Measurements from ENCODE around the gene SLC24A4. TPM values are rescaled to one million over a fixed set of nuclear protein-coding genes. Genes with fewer than 3 reads are reported as not detected.

The SLC24A4 gene
- total and polyA plus RNA-seq, 2 donors (not counting 3 experiments of a cell fraction or from before 2014, with no cell fraction given) = 0.07 to 0.08 TPM

GRCh38 chr14:92336363-92336762, 13.4 kb downstream of the SLC24A4 start:
- Histone ChIP-seq H3K27ac (ENCODE audit: insufficient read depth, low read depth, low read length) (no peak overlapping the region), H3K27me3 (ENCODE audit: control insufficient read depth in 2 of 2, insufficient read depth in 2 of 2, low read length in 2 of 2) (no peaks in the 10 kb centered on the region), H3K36me3 (ENCODE audit: control insufficient read depth in 2 of 2, extremely low read depth in 1 of 2, insufficient read depth in 2 of 2, low read length in 2 of 2) (no peaks in the 10 kb centered on the region), H3K9me1 (replicated peaks; ENCODE audit: control insufficient read depth, extremely low read depth, insufficient read depth, low read length) (no peaks in the 10 kb centered on the region), H3K79me2 (ENCODE audit: control insufficient read depth, insufficient read depth, low read length) (no peaks in the 10 kb centered on the region), H3K9ac (replicated peaks; ENCODE audit: extremely low read depth, insufficient read depth, low read length) (no peak overlapping the region), H2AFZ (ENCODE audit: low read depth, low read length) (no peak overlapping the region), H3K4me2 (ENCODE audit: insufficient read depth, low read length) (no peak overlapping the region), H3K4me1 (ENCODE audit: control insufficient read depth, extremely low read depth, insufficient read depth, low read length) (no peaks in the 10 kb centered on the region), H3K4me3 (replicated peaks in 1 of 3; ENCODE audit: insufficient read depth in 1 of 3, low read depth in 1 of 3, low read length in 3 of 3) (no peak overlapping the region), H3K9me3 (replicated peaks; ENCODE audit: control insufficient read depth, insufficient read depth, low read length) (no peaks in the 10 kb centered on the region), H4K20me1 (replicated peaks; ENCODE audit: control insufficient read depth, extremely low read depth, insufficient read depth, low read length) (no peaks in the 10 kb centered on the region)
- intact Hi-C loops (cut with micrococcal nuclease) = no loop called here
- TF ChIP-seq POLR2AphosphoS5 (IDR thresholded peaks at IDR 0.05; ENCODE audit: insufficient read depth, low read depth, low read length) (no peak), GATA2 (IDR thresholded peaks at IDR 0.05; ENCODE audit: insufficient read depth, insufficient read length, low read depth, low read length) (no peak), MAX (IDR thresholded peaks at IDR 0.05; ENCODE audit: insufficient read depth, insufficient read length) (no peak), FOS (IDR thresholded peaks at IDR 0.05; ENCODE audit: borderline replicate concordance, insufficient read depth, low read length) (no peak), CTCF (IDR thresholded peaks at IDR 0.05; ENCODE audit: extremely low read depth in 1 of 2, insufficient read depth in 1 of 2, low read depth in 1 of 2, low read length in 2 of 2) (no peak), JUN (IDR thresholded peaks at IDR 0.05; ENCODE audit: borderline replicate concordance, insufficient read depth, insufficient read length, low read depth) (no peak)
- DNase-seq (ENCODE audit: low read depth, low spot score) (no peak), FAIRE-seq (no peak)
- ChIA-PET POLR2A (no interaction called here), CTCF (interaction anchor here (1.7 kb wide), 1 partner anchor 16 kb away, joined by 5 read pairs; no protein-coding TSS in a partner anchor)
- dilution Hi-C loops (cut with MboI; ENCODE audit: extremely low pct_ligation_motif_present, low sequenced_read_pairs) = no loop called here
- BruUV-seq (replicated peaks) = no TSS peak

Data from endothelial cell of umbilical vein (primary cell).